EH (cell line): ENCODE results near the gene GALNT1.

Source experiments
- DNase-seq: peaks from one replicate; pipeline ENCODE4 v3.0.0-alpha.2; 2015; ENCODE audit warnings: low read depth

Gene GALNT1

GRCh38 chr18:35717182-35717581 is 135.6 kb downstream of the GALNT1 start:
- no peak for DNase-seq

- DNase-seq: no peak
These were observed 140.0 kb downstream of the GALNT1 start for GRCh38 chr18:35721431-35722081.

- DNase-seq: no peak
These were observed 147.1 kb downstream of the GALNT1 start for GRCh38 chr18:35728676-35729075.

GRCh38 chr18:35729991-35730668 is 148.6 kb downstream of the GALNT1 start:
- DNase-seq: no peak

DNA sequence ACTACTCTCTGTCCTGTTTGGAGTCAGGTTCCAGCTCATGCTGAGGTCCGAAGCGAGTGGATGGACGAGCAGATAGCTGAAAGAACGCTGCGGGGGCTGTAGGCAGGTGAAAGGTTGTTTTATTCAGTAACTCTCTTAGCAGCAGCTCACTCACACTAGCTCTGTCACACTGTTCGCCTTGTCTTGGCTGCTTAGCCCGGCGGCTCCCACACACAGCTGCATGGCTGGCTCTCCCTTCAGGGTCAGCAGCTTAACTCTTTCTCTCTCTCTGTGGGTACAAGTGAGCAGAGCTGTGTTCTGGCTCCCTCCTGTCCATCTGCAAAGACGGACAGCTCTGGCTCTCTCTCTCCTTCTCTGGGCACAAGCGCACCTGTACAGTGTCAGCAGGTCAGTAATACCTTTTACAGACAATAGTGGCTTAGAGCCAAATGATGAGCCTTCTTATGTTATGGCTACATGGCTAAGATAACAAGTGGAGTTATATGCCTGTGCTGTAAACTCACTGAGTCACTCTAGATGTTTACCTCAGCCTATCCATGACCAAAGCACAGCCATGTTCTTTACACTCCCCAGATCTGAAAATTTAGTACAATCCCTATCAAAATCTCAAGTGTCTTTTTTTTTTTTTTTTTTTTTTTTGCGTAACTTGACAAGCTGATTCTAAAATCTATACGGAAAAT is 149.3 kb downstream of the GALNT1 start:
- DNase-seq: no peak

DNA sequence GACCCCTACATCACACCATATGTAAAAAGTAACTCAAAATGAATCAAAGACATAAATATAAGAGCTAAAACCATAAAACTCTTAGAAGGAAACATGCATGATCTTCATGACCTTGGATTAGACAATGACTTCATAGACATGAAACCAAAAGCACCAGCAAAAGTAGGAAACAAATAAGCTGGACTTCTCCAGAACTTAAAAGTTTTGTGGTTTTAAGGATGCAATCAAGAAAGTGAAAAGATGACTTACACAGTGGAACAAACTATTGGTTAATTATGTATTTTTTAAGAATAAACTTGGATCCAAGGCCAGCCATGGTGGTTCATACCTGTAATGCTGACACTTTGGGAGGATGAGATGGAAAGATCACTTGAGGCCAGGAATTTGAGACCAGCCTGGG is 150.2 kb downstream of the GALNT1 start:
- no peak for DNase-seq

- DNase-seq: no peak
These were observed 150.6 kb downstream of the GALNT1 start for GRCh38 chr18:35732162-35732561.

DNA sequence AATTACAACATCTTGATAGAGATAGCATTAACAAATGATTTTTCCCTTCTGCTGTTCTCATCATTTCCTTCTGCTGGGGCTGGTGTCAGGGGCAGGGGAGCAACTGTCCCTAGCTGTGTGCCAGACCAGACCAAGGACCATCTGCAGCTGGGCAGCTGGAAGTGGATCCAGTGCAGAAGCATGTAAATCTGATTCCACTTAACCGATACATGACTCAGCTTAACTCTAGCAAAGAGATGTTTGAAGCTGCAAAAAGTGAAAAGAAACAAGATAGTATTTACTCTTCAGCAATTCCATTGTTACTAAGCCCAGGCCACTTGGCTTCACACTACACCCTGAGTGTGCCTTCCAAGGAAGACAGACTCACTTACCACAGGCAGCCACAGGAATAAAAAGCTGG is 151.1 kb downstream of the GALNT1 start:
- peak; percentile 47 for DNase-seq

GRCh38 chr18:35733408-35733807 is 151.9 kb downstream of the GALNT1 start:
- no peak for DNase-seq

DNA sequence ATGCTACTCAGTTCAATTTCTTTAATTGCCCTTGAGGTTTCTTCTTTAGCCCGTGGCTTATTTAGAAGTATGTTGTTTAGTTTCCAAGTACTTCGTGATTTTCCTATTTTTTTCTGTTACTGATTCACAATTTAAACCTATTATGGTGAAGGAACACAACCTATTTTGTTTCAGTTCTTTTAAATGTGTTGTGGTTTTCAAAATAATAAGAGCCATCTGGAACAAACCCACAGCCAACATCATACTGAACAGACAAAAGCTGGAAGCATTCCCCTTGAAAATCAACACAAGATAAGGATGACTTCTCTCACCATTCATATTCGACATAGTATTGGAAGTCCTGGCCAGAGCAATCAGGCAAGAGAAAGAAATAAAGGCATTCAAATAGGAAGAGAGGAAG is 155.2 kb downstream of the GALNT1 start:
- DNase-seq: peak; percentile 6

- DNase-seq: no peak
These were observed 158.2 kb downstream of the GALNT1 start for GRCh38 chr18:35739778-35740177.

- peak; percentile 3 for DNase-seq
These were observed 159.1 kb downstream of the GALNT1 start for GRCh38 chr18:35740656-35741055.

- peak; percentile 9 for DNase-seq
These were observed 162.4 kb downstream of the GALNT1 start for GRCh38 chr18:35743916-35744315.

- DNase-seq: no peak
These were observed 164.3 kb downstream of the GALNT1 start for GRCh38 chr18:35745814-35746213.

DNA sequence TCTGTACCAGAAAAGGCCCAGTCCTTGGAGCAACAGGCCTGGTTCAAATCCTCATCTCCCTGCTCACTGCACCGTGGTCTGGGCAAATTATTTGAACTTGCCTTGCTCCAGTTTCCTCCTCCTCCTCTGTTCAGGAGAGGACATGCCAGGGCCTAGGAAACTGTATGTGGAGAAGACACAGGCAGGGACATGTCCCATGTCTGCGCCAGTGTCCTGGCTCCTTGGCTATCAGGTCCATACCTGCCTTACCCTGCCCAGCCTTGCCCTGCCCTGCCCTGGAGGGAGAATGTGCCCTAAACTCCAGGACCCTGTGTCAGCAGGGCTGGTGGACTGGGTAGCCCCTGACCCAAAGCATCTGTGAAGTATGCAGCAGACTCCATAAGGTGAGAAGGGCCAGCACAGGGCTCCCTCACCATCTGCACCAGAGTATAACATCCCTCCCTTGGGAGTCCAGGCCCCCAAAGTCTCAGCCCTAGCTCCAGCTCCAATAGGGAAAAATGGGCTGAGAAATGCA is 165.3 kb downstream of the GALNT1 start:
- DNase-seq: no peak

DNA sequence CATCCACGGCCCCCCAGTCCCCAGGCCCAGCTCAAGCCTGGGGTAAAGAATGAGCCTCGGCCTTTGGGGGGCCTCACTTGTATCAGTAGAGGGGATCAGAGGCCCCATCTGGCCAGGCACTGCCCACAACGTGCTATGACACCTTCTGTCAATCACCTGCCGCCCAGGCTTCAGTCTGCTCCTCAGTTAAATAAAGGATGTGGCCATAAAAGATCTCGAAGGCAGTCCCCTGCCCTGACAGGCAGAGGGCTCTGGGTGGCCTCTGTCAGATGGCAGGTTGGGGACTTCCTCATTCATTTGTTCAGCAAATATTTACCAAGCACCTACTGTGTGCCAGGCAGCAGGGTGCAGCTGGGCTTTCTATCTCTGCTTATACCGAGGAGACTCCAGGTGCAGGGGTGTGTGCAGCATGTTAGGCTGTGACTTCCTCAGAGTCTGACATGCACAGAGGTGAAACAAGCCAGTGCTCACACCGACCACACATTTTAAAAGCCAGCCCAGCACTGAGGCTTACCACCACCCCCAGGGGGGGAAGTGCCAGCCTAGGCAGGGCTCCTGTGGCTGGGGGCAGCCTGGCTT is 166.4 kb downstream of the GALNT1 start:
- DNase-seq: no peak

- no peak for DNase-seq
These were observed 168.2 kb downstream of the GALNT1 start for GRCh38 chr18:35749701-35750100.

GRCh38 chr18:35750929-35751328 is 169.4 kb downstream of the GALNT1 start:
- DNase-seq: no peak

- DNase-seq: no peak
These were observed 171.9 kb downstream of the GALNT1 start for GRCh38 chr18:35753306-35753910.

DNA sequence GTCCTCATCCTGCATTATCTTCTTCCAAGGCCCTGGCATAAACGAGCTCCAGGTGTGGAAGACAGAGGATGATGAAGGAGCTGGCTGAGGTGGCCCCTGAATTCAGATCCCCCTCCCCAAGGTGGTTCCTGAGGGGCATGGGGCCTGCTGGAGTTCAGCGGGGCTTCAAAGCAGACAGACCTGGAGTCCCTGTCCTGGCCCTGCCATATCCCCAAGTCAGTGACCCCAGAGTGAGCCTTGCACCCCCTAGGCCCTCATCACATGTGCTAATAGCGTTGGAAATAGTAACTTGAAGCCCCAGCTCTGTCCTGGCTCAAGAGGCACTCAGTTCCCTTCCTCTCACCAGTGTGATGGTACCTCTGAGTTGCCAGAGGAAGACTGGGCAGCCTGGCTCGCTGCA is 172.9 kb downstream of the GALNT1 start:
- DNase-seq: no peak

DNA sequence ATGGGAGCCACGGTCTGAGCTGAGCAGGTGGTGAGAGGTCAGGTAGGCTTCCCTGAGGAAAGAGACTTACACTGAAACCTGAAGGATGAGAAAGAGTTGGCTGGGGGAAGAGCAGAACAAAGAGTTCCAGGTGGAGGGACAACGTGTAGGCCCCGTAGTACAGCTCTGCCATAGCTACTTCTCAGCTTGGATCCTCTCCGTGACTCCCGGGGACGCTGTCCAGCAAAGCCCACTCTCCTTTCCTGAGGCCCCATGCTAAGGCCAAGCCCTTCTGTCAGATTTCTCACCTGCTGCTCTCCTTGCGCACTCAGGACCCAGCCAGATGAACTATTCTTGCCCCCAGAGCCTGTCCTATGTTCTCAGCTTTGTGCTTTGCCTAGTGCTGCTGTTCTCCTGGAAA is 173.8 kb downstream of the GALNT1 start:
- no peak for DNase-seq

- peak; percentile 66 for DNase-seq
These were observed 175.1 kb downstream of the GALNT1 start for GRCh38 chr18:35756506-35757117.
